ENCODE results near the gene PRRG2.

The PRRG2 gene

DNA sequence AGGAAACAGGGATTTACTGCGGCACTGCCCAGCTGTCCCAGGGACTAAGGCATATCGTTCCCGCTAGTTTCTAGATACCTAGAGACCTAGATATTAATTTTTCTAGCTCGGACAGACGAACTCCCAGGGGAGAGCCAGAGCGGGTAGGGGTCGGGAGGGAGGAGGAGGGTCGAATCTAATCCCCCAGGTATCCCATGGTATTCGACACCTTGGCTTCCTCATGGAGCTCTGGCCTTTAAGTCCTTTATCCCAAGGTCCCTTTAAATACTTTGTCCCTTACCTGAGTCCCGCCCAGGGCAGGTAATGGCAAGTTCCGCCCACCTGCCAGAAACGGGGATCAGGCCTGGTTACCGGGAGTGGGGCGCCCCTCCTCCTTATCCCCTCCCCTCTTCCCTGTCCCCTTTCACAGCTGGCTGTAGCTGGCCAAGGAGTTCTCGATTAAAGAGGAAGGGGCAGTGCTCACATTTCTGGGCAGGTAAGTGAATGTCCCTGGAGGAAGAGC lies at the start of gene PRRG2:
TSS of gene PRRG2 (plus strand) at position 310 of the 502 bp plus-strand sequence. CDS start 1,904 bp downstream, outside the sequence.
- DNase-seq (ENCODE audit: low read depth), result no peak

DNA sequence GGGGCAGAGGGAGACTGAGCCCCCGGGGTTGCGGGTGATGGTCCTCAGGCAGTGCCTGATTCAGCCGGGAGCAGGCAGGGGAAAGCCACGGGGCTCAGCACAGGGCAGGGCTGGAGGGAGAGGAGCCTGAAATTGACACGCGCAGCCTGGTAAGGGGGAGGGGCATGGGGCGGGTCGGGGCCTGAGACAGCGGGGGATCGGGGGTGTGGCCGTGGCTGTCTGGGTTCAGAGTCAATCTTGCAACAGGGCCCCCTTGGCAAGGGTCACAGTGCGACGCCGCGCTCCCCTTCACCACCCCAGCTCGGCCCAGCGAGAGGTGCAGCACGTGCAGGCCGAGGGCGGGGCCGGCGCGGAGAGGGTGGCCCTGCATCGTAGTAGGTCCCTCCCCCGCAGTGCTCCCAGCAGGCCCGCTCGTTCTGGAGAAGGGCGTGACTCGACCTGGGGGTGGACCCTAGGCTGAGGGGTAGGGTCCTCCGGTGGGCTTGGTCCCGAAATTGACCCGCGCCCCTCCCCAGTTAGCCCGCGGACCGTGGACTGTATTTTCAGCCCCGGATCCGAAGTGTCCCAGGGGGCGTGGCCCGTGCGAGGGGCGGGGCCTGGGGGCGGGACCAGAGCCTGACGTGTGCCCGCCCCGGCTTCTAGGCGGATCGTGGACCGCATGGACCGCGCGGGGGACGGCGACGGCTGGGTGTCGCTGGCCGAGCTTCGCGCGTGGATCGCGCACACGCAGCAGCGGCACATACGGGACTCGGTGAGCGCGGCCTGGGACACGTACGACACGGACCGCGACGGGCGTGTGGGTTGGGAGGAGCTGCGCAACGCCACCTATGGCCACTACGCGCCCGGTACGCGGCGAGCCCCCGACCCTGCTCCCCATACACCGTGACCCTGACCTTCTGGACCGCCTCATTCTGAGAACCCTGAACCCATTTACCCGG lies 47.3 kb upstream of the PRRG2 start:
- DNase-seq (ENCODE audit: low read depth), result peak; percentile 73

DNA sequence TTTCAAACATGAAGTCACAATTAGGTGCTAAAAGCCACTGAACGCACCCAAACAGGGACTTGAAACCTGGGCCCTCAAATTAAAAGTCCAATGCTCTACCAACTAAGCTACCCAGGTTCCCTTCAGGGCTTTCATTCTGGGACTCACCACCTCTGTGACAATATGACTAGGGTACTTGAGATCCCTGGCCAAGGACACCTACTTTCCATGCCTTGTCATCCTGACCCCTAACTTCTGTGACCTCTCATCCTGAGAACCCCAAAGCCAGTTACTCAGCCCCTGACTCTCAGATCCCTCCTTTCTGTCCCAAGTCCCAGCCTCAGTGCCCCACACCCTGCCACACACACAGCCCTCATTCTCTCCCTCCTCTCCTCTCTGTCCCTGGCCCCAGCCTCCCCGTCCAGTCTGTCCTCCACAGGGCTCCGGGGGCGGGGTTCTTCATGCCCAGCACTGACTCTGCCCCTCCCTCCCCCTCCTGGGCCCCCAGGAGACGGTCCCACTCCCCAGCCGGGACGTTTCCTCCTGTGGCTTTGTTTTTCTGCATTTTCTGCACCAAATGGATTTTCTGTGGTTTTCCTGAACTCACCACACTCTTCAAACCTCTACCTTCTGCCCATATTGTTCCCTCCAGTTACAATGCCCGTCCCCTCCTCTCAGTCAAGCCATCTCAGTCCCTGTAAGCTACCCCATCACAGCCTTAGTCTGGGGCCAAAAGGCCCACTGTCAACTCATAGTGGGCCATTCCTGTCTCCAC lies 46.3 kb upstream of the PRRG2 start:
- DNase-seq (ENCODE audit: low read depth), result no peak

DNA sequence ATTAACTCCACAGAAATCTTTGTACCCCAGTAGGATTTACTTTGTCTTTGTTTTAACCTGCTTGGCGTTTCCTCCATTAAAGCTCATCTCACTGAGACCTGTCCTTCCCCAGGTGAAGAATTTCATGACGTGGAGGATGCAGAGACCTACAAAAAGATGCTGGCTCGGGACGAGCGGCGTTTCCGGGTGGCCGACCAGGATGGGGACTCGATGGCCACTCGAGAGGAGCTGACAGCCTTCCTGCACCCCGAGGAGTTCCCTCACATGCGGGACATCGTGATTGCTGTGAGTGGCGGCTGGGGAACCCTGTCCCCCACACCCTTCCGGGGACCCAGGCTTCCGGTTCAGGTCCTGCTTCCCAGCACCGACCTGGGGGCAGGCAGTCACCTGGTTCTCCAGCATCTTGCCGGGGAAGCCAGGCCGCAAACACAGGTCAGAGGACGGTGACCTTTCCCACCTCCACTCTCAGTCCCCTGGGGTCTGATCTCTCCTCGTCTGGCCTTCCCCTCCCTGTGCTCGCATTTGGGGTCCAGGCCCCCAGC lies 44.1 kb upstream of the PRRG2 start:
- no peak for DNase-seq (ENCODE audit: low read depth)

DNA sequence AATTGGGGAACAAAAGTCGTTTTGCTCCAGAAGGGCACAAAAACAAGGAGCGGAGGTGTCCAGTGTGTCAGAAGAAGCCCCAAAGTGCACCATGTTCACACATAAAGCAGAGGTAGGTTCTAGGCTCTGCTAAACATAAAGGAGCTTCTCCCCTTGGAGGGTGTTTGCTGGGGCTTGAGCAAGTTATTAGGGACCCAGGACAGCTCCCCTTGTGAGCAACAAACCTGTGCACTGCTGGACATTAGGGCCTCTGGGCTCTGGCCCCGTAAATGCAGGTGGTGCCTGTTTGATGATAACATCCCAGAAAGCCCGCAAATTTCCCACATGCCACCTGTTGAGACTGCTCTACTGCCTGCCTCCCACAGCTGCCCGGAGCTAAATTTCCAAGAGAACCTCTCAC lies 42.5 kb upstream of the PRRG2 start:
- no peak for DNase-seq (ENCODE audit: low read depth)

DNA sequence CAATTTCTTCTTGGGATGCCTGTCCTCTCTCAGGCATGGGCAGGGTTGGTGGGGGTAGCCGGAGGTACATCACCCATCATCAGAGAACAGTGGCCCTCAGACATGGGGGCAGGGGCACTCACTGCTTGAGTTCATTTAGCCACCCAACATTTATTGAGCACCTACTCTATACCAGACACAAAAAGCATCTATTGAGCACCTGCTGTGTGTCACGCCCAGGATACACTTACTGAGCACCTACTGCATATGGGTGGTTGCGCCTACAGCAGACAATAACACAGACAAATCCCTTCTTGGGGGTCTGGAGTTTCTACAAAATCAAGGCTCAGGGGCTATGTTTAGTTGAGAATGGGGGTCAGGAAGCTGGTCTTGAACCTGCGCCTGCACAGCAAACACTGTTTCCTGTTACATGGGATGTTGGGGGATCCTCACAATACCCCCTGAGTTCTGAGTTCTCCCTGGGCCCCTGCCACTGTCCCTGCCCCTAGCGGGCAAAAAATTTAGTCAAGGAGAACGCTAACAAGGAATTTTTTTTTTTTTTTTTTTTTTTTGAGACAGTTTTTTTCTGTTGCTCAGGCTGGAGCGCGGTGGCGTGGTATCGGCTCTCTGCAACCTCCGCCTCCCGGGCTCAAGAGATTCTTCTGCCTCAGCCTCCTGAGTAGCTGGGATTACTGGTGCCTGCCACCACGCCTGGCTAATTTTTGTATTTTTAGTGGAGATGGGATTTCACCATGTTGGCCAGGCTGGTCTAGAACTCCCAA lies 41.7 kb upstream of the PRRG2 start:
- no peak for DNase-seq (ENCODE audit: low read depth)

DNA sequence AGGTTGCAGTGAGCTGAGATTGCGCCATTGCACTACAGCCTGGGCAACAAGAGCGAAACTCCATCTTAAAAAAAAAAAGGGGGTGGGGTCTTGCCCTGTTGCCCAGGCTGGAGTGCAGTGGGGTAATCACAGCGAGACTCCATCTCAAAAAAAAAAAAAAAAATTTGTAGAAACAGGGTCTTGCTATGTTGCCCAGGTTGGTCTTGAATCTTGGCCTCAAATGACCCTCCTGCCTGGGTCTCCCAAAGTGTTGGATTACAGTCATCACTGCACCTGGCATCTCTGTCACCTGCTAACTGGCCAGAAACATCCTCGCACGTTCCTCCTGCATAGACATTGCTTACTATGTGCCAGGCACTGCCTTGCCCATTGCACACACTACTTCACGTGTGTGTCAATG lies 39.2 kb upstream of the PRRG2 start:
- no peak for DNase-seq (ENCODE audit: low read depth)

DNA sequence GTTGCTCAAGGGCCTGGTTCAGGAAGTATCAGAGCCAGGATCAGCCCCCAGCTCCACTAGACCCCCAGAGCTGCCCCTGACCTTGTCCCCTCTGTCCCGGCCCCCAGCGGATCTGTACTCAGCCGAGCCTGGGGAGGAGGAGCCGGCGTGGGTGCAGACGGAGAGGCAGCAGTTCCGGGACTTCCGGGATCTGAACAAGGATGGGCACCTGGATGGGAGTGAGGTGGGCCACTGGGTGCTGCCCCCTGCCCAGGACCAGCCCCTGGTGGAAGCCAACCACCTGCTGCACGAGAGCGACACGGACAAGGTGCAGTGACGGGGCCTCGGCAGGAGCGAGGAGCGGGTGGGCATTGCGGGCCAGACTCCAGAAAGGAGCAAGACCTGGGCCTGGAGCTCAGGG lies 38.7 kb upstream of the PRRG2 start:
- DNase-seq (ENCODE audit: low read depth), result no peak

DNA sequence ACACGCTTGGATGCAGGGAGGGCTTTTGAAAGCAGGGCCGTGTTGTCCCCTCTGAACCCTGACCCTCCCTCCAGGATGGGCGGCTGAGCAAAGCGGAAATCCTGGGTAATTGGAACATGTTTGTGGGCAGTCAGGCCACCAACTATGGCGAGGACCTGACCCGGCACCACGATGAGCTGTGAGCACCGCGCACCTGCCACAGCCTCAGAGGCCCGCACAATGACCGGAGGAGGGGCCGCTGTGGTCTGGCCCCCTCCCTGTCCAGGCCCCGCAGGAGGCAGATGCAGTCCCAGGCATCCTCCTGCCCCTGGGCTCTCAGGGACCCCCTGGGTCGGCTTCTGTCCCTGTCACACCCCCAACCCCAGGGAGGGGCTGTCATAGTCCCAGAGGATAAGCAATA lies 38.1 kb upstream of the PRRG2 start:
- DNase-seq (ENCODE audit: low read depth), result no peak

DNA sequence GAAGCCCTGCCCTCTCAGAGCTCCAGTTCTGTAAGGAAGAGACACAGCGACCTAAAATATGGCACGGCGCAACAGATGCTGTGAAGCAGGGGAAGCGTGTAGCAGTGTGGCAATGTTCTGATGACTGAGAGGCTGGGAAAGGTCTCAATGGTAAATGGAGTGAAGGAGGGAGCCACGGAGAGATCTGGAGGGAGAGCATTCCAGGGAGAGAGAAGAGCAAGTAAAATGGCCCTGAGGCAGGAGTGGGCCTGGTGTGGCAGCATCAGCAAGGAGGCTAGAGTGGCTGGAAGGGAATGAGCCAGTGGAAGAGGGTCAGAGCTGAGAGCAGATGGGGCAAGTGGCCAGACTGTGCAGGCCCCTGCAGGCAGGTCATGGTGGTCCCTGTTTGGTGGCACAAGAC lies 37.0 kb upstream of the PRRG2 start:
- DNase-seq (ENCODE audit: low read depth), result no peak

DNA sequence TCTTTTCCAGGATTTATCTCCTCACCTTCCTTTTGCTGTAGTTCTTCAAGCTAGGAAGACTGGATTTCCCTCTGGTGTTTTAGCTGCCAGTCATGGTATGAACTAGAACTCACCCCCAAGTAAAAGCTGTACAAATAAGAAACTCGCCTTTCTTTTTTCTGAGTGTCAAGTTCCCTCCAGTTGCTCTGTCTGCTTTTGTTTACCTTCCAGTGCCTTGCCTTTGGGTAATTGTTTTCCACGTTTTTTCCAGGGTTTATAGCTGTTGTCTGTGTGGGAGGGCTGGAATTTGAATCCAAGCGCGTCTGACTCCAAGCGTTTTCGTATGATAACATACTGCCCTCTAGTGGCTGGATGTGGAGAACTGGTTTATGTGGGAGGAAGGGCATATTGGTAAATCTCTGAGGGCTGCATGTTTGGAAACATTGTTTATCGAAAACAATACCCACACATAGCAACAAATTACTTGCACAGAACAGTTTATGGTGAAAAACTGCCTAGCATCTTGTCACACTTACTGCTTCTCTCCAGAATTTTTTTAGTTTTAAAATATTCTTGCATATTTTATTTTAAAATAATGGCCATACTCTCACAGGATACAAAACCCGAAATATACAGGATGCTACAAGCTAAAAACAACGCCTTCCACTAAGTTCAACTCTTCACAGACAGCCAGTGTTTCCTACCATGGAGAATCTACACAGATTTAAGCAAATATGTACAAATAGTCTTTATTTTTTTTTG lies 34.1 kb upstream of the PRRG2 start:
- peak; percentile 64 for DNase-seq (ENCODE audit: low read depth)

DNA sequence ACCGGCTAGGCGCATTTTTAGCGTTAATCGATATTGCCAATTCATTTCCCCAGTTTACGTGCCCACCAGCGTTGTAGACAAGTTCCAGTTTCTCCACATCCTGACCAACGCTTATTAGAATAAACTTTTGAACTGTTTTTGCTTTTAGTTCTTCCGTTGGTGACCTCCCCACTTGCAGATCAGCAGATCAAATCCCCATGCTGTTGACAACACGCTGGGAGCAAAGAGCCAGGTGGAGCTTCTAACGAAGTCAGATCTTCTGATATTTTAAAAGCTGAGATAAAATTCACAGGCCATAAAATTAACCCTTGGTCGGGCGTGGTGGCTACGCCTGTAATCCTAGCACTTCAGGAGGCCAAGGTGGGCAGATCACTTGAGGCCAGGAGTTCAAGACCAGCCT lies 32.1 kb upstream of the PRRG2 start:
- no peak for DNase-seq (ENCODE audit: low read depth)

DNA sequence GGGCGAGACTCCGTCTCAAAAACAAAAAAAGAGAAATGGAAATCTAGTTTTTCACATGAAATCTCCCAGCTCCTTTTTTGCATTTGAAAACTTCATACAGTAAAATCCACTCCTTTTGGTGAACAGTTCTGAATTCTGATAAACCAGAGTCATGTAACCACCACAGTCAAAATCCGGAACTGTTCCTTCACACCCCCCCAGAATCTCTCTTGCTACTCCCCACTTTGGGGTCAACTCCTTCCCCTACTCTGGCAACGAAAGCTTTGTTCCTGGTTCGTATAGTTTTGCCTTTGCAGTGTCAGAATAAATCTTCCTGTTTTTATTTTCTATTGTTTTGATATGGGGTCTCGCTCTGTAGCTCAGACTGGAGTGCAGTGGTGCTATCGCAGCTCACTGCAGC lies 29.6 kb upstream of the PRRG2 start:
- no peak for DNase-seq (ENCODE audit: low read depth)

DNA sequence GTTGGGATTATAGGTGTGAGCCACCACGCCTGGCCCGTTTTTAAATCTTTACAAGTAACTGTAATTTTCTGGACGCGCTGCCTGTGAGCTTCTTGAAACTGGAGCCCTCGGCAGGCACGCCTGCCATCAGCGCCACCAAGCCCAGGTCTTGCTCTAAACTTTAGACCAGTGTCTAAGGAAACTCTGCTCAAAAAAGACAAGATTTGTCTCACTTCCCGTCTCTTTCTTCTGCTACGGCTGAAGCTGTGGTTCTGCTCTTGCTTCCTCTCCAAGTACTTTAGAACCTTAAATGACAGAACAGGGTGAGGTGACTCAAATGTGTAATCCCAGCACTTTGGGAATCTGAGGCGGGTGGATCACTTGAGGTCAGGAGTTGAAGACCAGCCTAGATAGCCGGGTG lies 28.4 kb upstream of the PRRG2 start:
- DNase-seq (ENCODE audit: low read depth), result no peak

DNA sequence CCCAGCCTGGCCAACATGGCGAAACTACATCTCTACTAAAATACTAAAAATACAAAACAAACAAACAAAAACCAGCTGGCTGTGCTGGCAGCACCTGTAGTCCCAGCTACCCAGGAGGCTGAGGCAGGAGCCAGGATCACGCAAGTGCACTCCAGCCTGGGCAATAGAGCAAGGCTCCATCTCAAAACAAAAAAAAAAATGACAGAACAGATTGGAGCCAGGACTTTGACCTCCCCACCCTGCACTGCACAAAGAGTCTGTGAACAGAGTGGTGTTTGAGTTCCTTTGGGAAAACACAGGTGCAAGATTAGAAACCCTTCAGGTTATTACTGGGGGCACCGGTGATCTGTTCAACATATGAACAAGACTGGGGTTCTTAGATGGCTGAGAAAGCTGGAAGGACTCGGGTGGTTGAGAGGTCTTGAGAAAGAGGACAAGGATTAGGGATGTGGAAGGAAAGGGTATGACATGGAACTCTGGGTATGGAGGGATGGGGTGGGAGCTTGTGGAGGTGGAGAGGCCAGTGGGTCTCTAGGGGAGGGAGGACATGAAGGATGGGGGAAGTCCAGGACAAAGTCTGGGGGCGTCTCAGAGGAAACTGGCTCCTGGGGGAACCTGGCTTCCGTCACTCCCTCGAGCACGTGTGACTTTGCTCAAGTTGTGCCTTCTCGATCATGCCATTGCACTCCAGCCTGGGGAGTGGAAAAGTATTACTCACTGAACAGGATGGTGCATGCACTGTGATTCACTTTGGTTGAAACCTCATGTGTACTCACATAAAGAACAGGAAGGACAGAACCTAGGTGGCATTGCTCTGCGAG lies 27.5 kb upstream of the PRRG2 start:
- peak; percentile 64 for DNase-seq (ENCODE audit: low read depth)

DNA sequence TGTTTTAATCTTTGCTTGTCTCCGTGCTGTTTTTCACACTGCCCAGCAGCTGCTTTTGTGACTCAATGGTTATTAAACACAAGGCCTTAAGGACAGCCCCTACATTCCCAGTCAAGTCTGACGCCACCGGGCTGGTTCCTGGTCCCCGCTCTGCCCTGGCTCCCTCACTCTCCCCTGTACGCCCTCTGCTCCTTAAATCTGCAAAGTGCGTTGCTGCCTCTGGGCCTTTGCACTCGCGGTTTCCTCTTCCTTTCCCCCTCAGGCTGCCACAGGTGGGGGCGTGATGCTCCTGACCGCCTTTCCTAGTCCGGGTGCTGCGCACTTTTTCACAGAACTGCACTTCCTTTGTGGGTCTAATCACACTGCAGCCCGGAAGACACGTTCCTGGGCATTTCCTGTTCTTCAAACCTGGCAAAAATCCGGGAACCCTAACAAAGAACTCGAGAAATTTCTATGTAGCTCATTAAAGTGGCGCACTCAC lies 26.4 kb upstream of the PRRG2 start:
- no peak for DNase-seq (ENCODE audit: low read depth)

DNA sequence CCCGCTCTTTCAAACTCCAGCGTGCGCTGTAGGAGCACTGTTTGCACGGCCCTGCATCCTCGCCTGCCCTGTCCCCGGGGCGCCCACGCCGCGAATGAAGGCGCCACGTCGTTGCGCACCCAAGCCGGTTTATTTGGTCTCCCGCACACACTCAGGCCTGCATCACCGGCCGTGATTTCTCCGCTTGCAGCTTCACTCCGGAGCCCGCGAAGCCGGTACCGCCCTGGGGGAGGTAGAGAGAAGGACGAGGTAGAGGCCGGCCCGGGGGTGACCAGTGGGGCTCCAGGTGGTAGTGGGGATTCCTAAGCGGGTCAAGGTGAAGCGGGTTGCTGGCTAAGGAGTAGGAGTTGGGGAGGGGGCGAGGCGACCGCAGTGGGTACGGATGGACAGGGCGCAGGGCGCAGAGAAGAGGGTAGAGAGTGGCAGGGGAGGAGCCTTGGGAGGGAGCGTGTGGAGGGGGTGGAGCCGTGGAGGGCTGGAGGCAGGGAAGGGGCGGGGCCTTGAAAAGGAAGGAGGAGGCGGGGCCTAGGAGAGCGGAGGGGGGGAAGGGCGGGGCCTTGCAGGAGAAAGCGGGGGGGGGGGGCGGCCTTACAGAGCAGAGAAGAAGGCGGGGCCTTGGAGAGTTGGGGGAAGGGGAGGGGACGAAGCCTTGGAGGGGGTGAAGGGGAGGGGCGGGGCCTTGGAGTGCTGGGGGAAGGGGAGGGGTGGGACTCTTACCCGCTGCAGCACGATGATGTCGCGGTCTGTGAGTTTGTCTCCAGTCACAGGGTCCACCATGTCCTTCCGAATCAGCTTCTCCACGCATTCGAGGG lies 25.3 kb upstream of the PRRG2 start:
- DNase-seq (ENCODE audit: low read depth), result peak; percentile 67

DNA sequence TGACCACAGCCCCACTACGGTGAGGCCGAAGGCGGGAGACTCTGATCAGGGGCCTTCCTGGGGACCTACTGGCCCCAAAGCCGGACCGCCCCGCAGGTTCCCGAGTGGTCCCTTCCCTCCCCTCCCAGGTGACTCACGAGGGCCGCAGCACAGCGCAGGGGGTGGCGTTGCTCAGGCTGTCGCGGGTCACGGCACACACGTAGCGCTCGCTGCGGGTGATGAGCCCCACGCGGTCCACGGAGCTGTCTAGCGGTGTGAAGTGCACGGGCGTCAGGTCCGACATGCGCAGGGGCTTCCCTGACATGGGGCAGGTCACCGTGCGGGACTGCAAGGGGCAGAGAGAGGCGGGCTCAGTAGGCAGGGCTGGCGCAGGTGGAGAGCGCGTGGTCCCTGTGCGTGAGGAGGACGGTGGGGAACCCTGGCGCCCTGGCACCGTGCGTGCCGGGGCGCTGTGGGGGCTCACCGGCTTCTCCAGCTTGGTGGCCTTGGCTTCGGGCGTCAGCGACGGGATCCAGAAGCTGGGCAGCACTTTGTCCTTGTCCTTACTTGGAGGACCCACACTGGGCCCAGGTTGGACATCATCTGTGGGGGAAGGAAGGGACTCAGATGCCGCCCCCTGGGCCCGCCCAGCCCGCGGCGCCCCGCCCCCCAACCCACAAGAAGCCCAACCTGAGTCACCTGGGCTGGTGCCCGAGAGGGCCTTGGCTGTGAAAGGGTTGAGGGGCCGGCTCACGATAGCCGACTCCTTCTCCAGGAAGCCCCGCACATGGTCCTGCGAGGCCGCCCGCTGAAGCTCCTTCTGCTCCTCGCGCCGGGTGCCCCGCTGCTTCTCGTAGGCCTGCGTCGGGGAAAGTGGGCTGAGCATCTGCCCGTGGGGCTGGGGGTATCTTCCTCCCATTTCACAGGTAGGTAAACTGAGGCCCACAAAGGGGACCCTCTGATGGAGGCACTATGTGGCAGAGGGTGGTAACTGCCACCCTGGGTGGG lies 24.4 kb upstream of the PRRG2 start:
- DNase-seq (ENCODE audit: low read depth), result no peak

Measured in activated T-cell treated with anti-CD3 and anti-CD28 coated beads for 24 hours (primary cell).